ENCODE results near the gene C15orf62.
A peak's percentile ranks its signal among the peaks of the same experiment; 100 is the strongest.

The C15orf62 gene

DNA sequence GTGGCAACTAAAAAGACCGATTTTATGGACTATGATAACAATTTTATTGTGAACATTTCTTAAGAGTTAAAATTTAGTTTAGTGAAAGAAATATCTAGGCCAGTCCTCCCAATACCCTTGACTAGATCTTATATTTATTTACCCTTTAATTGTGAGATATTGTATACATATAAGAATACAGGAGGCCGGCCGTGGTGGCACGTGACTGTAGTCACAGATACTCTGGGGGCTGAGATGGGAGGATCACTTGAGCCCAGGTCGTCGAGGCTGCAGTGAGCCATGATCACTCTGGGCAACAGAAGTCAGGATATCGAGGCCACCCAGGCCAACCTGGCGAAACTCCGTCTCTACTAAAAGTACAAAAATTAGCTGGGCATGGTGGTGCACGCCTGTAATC is 14.0 kb upstream of the C15orf62 start:
- TF ChIP-seq, protein P1, sequence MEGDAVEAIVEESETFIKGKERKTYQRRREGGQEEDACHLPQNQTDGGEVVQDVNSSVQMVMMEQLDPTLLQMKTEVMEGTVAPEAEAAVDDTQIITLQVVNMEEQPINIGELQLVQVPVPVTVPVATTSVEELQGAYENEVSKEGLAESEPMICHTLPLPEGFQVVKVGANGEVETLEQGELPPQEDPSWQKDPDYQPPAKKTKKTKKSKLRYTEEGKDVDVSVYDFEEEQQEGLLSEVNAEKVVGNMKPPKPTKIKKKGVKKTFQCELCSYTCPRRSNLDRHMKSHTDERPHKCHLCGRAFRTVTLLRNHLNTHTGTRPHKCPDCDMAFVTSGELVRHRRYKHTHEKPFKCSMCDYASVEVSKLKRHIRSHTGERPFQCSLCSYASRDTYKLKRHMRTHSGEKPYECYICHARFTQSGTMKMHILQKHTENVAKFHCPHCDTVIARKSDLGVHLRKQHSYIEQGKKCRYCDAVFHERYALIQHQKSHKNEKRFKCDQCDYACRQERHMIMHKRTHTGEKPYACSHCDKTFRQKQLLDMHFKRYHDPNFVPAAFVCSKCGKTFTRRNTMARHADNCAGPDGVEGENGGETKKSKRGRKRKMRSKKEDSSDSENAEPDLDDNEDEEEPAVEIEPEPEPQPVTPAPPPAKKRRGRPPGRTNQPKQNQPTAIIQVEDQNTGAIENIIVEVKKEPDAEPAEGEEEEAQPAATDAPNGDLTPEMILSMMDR (conservative IDR thresholded peaks at IDR 0.05; ENCODE audit: low read length): no peak
- peak overlapping the region; percentile 95 for H3K4me3 ChIP-seq (ENCODE audit: low read length)
- no peak for DNase-seq (ENCODE audit: low read depth)

DNA sequence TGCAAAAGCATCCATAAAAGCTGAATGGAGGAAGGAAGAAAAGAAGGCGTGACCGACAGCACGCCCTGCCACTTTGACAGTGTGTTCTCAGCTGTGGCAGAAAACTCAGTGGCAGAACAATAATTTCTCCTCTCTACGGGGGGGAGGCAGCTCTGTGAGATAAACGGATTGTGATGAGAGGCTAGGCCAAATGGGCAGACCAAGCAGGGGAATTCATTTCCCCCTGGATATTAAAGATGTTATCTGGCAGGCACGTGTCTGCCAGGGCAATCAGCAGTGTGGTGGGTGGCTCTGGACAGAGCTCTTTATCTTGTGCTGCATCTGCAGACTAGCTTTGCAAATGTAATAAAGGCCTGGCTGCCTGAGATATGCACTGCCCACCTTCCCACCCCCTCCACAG is 12.8 kb upstream of the C15orf62 start:
- TF ChIP-seq, protein P1 (conservative IDR thresholded peaks at IDR 0.05; ENCODE audit: low read length): no peak
- no peak for DNase-seq (ENCODE audit: low read depth)
- no peak overlapping the region for H3K4me3 ChIP-seq (ENCODE audit: low read length)

DNA sequence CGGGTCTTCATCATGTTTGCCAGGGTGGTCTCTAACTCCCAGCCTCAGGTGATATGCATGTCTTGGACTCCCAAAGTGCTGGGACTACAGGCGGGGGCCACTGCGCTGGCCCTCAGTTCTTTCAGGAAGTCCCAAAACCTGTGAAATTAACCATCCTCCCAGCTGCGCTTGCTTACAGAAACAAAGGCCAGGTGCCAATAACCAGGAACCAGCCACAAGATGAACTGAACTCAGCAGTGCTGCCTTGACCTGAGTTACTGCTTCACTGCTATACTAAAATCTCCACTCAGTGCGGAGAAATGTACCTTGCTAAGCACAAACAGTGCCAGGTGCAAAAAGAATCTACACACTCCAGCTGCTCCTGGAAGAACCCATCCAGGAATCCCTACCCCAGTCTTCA is 9.8 kb upstream of the C15orf62 start:
- DNase-seq (ENCODE audit: low read depth): no peak
- TF ChIP-seq, protein P1 (conservative IDR thresholded peaks at IDR 0.05; ENCODE audit: low read length): no peak
- no peak overlapping the region for H3K4me3 ChIP-seq (ENCODE audit: low read length)

DNA sequence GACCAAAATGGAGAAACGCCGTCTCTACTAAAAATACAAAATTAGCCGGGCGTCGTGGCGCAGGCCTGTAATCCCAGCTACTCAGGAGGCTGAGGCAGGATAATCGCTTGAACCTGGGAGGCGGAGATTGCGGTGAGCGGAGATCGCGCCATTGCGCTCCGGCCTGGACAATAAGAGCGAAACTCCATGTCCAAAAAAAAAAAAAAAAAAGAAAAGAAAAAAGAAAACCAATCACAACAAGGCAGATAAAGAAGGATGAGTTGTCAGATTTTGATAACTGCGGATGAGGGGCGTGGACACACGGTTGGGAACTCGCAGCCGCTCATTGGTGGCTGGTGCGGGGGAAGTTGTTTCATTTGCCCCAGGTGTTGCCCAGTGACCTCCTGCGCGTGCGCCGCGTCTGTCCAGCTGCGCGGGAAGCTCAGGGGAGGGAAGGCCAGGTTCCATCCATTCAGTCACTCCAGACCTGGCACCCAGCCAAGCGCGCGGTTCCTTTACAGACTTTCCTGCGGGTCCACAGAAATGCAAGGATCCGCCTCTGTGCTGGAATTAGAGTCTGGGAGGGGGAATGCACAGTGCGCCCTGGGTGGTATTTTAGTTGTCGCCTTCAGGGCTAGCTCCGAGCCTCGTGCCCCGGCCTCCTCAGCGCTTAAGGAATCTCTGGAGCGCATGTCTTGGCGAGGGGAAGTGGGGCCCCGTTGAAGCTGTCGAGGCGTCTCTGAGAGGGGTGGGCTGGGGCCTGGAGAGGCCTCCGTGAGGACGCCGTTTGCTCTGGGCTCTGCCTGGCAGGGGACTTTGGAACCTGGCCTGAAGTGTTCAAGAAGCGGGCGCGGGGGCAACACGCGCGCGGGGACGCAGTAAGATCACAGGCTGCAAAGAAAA is 6.6 kb upstream of the C15orf62 start:
- DNase-seq (ENCODE audit: low read depth): peak; percentile 25
- TF ChIP-seq, protein P1 (conservative IDR thresholded peaks at IDR 0.05; ENCODE audit: low read length): no peak
- peak overlapping the region; percentile 61 for H3K4me3 ChIP-seq (ENCODE audit: low read length)

DNA sequence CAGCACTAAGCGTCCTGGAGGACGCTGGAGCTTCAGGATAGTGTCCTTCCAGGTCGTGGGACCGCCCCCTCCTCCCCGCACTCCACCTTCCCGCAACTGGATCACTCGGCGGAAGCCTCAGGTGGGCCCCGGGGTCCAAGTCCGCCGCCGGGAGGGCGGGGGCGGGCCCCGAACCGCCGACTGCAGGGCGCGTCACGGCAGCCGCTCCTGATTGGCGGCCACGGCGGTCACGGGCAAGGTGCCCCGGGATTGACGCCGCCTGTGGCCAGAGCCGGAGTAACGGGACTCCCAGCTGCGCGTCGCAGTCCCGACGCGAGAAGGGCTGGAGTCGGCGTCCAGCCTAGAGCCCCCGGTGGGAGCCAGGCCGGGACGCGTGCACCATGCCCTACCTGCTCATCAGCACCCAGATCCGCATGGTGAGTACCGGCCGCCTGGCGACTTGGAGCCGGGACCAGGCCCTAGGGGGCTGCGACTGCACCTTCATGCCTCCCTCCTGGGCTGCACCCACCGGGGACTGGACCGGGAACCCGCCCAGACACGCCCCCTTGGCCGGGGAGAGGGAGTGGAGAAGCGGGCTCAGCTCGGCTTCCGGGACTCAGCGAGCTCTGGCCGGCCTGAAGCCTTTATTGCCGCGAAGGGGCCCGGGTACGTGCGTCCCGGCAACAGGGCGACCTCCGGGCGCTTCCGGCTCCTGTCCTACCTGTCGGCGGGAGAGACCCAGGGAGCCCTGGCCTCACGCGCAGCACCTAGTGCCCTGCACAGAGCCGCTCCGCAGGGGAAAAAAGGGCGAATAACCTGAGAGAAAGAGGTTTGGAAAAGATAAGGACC is 5.8 kb upstream of the C15orf62 start, which contains the start of gene GCHFR:
GCHFR (plus strand) TSS at position 268 of the 828 bp plus-strand sequence; CDS start at position 381, 113 bp downstream.
- TF ChIP-seq, protein P1 (conservative IDR thresholded peaks at IDR 0.05; ENCODE audit: low read length): peak; percentile 34
- DNase-seq (ENCODE audit: low read depth): peak; percentile 43
- H3K4me3 ChIP-seq (ENCODE audit: low read length): peak within 1 kb of the TSS; percentile 61

DNA sequence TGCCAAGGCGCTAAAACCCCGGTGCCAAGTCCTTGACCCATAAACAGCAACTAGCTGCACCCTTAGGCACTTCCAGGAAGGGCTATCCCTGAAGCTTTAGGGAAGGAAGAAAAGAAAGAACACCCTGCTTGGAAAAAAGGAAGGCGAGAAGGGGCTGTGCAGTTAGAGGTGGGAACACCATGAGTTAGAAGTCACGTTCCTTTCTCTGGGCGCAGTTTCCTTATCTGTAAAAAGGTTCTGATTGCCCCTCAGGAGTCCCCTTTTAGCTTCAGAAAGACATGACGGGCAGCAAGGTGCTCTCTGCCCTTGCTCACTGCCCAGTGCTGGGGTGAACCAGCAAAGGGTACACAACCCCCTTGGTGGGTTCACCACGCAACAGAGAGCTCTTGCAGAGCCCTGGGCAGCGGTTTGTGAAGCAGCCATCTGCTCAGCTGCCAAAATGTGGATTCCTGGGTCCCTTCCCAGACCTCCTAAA is 5.1 kb upstream of the C15orf62 start:
- TF ChIP-seq, protein P1 (conservative IDR thresholded peaks at IDR 0.05; ENCODE audit: low read length): no peak
- DNase-seq (ENCODE audit: low read depth): no peak
- peak overlapping the region; percentile 61 for H3K4me3 ChIP-seq (ENCODE audit: low read length)

Data from AG10803 (cell line).